HepG2 (cell line): Measurements from ENCODE around the gene SRD5A1. TPM values are rescaled to one million over a fixed set of nuclear protein-coding genes. Genes with fewer than 3 reads are reported as not detected.

ENCODE experiments used
- CBX5 ChIP-seq: sonication (generic); formaldehyde crosslinking; IDR thresholded peaks from 2 replicates; pipeline ENCODE4 v1.4.0; 2020; ENCODE audit warnings: missing genetic modification reagents, borderline replicate concordance
- ELF1 ChIP-seq: sonication (generic); formaldehyde crosslinking; IDR thresholded peaks from 2 replicates; pipeline ENCODE4 v1.4.0; 2020; ENCODE audit warnings: missing genetic modification reagents
- HCFC1 ChIP-seq: fragments of 150-350 bp; IDR thresholded peaks from 2 replicates; pipeline ENCODE4 v1.6.1; 2014; ENCODE audit warnings: low read depth, low read length
- NFE2 ChIP-seq: sonication (generic); formaldehyde crosslinking; IDR thresholded peaks from 2 replicates; pipeline ENCODE4 v1.4.0; 2020; ENCODE audit warnings: missing genetic modification reagents
- PHF5A ChIP-seq: IDR thresholded peaks from one replicate; pipeline ENCODE4 v1.6.1; 2018; ENCODE audit warnings: low read depth, missing genetic modification reagents; ENCODE audit not compliant: unreplicated experiment
- RFXAP ChIP-seq: sonication (generic); formaldehyde crosslinking; IDR thresholded peaks from 2 replicates; pipeline ENCODE4 v1.4.0; 2020; ENCODE audit warnings: missing genetic modification reagents, borderline replicate concordance
- TBL1XR1 ChIP-seq: fragments of 150-350 bp; IDR thresholded peaks from 2 replicates; pipeline ENCODE4 v1.6.1; 2014; ENCODE audit warnings: borderline replicate concordance, low read length; ENCODE audit not compliant: partially characterized antibody
- TRIM24 ChIP-seq: sonication (generic); formaldehyde crosslinking; IDR thresholded peaks from 2 replicates; pipeline ENCODE4 v1.8.0; 2022; ENCODE audit warnings: mild to moderate bottlenecking, missing genetic modification reagents
- ZNF468 ChIP-seq: sonication (generic); formaldehyde crosslinking; IDR thresholded peaks from 2 replicates; pipeline ENCODE4 v1.8.0; 2022; ENCODE audit warnings: mild to moderate bottlenecking, moderate library complexity, missing genetic modification reagents
- ZNF891 ChIP-seq: sonication (generic); formaldehyde crosslinking; IDR thresholded peaks from 2 replicates; pipeline ENCODE4 v1.5.0; 2020; ENCODE audit warnings: mild to moderate bottlenecking, missing genetic modification reagents
- polyA plus RNA-seq, 8 experiments: library from polyadenylated mRNA; depleted of rRNA in 3 of 8; stranded (reverse) in 7 of 8; unstranded in 1 of 8; fragments of >200 nt; fragmentation: Illumina TruSeq in 4 of 8; extraction: Trizol in 4 of 8; gene quantifications; 2 replicates each; pipeline versions ENCODE4 v1.2.1 to v1.2.3, GENCODE V29; 2011 to 2016; ENCODE audit warnings: low read depth in 4 of 8, missing spikeins in 1 of 8, mixed read lengths in 1 of 8; ENCODE audit not compliant: insufficient read depth in 1 of 8
- total RNA-seq, 5 experiments: library from RNA; depleted of rRNA; stranded (reverse); fragments of >200 nt; fragmentation: Illumina TruSeq; extraction: Trizol; gene quantifications; 2 replicates each; pipeline ENCODE4 v1.2.3, GENCODE V29; 2016; ENCODE audit warnings: low read depth in 1 of 5
- TF ChIP-seq, protein P1 (sequence below): sonication (generic); formaldehyde crosslinking; IDR thresholded peaks from 2 replicates; pipeline ENCODE4 v1.5.1; 2020; ENCODE audit warnings: mild to moderate bottlenecking, missing genetic modification reagents, moderate library complexity
- TF ChIP-seq, protein P2 (sequence below): sonication (generic); formaldehyde crosslinking; IDR thresholded peaks from 2 replicates; pipeline ENCODE4 v1.5.1; 2020; ENCODE audit warnings: missing genetic modification reagents, mild to moderate bottlenecking, borderline replicate concordance
- TF ChIP-seq, protein P3 (sequence below): sonication (generic); formaldehyde crosslinking; IDR thresholded peaks from 2 replicates; pipeline ENCODE4 v1.4.0; 2020; ENCODE audit warnings: missing genetic modification reagents, borderline replicate concordance
- TF ChIP-seq, protein P4 (sequence below): sonication (generic); formaldehyde crosslinking; IDR thresholded peaks from 2 replicates; pipeline ENCODE4 v1.4.0; 2020; ENCODE audit warnings: mild to moderate bottlenecking, missing genetic modification reagents
- TF ChIP-seq, protein P5 (sequence below): sonication (generic); formaldehyde crosslinking; IDR thresholded peaks from 2 replicates; pipeline ENCODE4 v1.4.0; 2020; ENCODE audit warnings: missing genetic modification reagents, mild to moderate bottlenecking, borderline replicate concordance

The SRD5A1 gene
- total and polyA plus RNA-seq, 2 of the 13 experiments (the other 11 are each of a cell fraction or from before 2014, with no cell fraction given): 6.1 to 9.9 TPM

DNA sequence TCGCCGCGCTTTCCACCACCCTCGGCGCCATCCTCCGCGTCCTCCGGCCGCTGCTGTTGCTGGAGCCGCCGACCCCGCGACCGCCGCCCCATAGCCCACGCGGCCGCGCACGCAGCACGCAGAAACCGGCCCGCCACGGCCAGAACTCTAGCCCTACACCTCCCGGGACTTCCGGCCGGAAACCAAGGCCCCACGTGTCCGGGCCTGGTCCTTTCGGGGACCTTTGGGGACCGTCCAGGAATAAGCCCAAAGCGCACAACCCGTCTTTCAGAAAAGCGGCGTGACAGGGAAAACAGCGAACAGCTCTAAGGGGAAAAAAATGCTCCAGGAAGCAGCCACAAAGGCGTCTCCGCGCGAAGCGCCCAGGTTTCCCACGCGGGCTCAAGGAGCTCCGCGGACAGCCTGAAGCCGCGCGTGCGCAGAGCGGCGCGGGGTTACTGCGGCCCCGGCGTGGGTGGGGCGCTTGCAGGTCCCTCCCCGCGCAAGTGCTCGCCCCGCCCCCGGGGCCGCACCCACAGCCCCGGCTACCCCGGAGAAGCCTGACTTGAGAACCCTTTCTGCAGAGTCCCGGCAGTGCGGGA is at the start of gene SRD5A1, which contains the start of gene NSUN2 (continued):
- no peak for TF ChIP-seq NFE2 (CRISPR knock-in tag)
- TF ChIP-seq ZNF891: no peak
- TF ChIP-seq PHF5A (CRISPR knock-in tag): no peak
- TF ChIP-seq, protein P1, sequence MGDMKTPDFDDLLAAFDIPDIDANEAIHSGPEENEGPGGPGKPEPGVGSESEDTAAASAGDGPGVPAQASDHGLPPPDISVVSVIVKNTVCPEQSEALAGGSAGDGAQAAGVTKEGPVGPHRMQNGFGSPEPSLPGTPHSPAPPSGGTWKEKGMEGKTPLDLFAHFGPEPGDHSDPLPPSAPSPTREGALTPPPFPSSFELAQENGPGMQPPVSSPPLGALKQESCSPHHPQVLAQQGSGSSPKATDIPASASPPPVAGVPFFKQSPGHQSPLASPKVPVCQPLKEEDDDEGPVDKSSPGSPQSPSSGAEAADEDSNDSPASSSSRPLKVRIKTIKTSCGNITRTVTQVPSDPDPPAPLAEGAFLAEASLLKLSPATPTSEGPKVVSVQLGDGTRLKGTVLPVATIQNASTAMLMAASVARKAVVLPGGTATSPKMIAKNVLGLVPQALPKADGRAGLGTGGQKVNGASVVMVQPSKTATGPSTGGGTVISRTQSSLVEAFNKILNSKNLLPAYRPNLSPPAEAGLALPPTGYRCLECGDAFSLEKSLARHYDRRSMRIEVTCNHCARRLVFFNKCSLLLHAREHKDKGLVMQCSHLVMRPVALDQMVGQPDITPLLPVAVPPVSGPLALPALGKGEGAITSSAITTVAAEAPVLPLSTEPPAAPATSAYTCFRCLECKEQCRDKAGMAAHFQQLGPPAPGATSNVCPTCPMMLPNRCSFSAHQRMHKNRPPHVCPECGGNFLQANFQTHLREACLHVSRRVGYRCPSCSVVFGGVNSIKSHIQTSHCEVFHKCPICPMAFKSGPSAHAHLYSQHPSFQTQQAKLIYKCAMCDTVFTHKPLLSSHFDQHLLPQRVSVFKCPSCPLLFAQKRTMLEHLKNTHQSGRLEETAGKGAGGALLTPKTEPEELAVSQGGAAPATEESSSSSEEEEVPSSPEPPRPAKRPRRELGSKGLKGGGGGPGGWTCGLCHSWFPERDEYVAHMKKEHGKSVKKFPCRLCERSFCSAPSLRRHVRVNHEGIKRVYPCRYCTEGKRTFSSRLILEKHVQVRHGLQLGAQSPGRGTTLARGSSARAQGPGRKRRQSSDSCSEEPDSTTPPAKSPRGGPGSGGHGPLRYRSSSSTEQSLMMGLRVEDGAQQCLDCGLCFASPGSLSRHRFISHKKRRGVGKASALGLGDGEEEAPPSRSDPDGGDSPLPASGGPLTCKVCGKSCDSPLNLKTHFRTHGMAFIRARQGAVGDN (CRISPR knock-in tag): peak; percentile 76; the same call in 1 of the 2 replicates
- TF ChIP-seq, protein P2, sequence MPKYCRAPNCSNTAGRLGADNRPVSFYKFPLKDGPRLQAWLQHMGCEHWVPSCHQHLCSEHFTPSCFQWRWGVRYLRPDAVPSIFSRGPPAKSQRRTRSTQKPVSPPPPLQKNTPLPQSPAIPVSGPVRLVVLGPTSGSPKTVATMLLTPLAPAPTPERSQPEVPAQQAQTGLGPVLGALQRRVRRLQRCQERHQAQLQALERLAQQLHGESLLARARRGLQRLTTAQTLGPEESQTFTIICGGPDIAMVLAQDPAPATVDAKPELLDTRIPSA: no peak
- TF ChIP-seq TBL1XR1: no peak
- TF ChIP-seq ZNF468 (CRISPR knock-in tag): no peak
- peak; percentile 55 for TF ChIP-seq HCFC1
- TF ChIP-seq ELF1 (CRISPR knock-in tag): peak; percentile 89
- TF ChIP-seq, protein P3, sequence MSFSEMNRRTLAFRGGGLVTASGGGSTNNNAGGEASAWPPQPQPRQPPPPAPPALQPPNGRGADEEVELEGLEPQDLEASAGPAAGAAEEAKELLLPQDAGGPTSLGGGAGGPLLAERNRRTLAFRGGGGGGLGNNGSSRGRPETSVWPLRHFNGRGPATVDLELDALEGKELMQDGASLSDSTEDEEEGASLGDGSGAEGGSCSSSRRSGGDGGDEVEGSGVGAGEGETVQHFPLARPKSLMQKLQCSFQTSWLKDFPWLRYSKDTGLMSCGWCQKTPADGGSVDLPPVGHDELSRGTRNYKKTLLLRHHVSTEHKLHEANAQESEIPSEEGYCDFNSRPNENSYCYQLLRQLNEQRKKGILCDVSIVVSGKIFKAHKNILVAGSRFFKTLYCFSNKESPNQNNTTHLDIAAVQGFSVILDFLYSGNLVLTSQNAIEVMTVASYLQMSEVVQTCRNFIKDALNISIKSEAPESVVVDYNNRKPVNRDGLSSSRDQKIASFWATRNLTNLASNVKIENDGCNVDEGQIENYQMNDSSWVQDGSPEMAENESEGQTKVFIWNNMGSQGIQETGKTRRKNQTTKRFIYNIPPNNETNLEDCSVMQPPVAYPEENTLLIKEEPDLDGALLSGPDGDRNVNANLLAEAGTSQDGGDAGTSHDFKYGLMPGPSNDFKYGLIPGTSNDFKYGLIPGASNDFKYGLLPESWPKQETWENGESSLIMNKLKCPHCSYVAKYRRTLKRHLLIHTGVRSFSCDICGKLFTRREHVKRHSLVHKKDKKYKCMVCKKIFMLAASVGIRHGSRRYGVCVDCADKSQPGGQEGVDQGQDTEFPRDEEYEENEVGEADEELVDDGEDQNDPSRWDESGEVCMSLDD: no peak
- no peak for TF ChIP-seq TRIM24 (CRISPR knock-in tag)
- no peak for TF ChIP-seq CBX5
- TF ChIP-seq, protein P4, sequence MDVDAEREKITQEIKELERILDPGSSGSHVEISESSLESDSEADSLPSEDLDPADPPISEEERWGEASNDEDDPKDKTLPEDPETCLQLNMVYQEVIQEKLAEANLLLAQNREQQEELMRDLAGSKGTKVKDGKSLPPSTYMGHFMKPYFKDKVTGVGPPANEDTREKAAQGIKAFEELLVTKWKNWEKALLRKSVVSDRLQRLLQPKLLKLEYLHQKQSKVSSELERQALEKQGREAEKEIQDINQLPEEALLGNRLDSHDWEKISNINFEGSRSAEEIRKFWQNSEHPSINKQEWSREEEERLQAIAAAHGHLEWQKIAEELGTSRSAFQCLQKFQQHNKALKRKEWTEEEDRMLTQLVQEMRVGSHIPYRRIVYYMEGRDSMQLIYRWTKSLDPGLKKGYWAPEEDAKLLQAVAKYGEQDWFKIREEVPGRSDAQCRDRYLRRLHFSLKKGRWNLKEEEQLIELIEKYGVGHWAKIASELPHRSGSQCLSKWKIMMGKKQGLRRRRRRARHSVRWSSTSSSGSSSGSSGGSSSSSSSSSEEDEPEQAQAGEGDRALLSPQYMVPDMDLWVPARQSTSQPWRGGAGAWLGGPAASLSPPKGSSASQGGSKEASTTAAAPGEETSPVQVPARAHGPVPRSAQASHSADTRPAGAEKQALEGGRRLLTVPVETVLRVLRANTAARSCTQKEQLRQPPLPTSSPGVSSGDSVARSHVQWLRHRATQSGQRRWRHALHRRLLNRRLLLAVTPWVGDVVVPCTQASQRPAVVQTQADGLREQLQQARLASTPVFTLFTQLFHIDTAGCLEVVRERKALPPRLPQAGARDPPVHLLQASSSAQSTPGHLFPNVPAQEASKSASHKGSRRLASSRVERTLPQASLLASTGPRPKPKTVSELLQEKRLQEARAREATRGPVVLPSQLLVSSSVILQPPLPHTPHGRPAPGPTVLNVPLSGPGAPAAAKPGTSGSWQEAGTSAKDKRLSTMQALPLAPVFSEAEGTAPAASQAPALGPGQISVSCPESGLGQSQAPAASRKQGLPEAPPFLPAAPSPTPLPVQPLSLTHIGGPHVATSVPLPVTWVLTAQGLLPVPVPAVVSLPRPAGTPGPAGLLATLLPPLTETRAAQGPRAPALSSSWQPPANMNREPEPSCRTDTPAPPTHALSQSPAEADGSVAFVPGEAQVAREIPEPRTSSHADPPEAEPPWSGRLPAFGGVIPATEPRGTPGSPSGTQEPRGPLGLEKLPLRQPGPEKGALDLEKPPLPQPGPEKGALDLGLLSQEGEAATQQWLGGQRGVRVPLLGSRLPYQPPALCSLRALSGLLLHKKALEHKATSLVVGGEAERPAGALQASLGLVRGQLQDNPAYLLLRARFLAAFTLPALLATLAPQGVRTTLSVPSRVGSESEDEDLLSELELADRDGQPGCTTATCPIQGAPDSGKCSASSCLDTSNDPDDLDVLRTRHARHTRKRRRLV (CRISPR knock-in tag): no peak
- TF ChIP-seq RFXAP (CRISPR knock-in tag): 0 out of 2 replicates have a peak, but pooled peaks have one; percentile 34
- TF ChIP-seq, protein P5, sequence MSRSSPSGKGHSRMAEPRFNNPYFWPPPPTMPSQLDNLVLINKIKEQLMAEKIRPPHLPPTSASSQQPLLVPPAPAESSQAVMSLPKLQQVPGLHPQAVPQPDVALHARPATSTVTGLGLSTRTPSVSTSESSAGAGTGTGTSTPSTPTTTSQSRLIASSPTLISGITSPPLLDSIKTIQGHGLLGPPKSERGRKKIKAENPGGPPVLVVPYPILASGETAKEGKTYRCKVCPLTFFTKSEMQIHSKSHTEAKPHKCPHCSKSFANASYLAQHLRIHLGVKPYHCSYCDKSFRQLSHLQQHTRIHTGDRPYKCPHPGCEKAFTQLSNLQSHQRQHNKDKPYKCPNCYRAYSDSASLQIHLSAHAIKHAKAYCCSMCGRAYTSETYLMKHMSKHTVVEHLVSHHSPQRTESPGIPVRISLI (CRISPR knock-in tag): no peak
